HG02763 (cell line): ENCODE data around the gene LYPD5.
"Not testable (repeated sequence)": the region's sequence is repeated elsewhere in the genome, so short reads cannot be mapped to it uniquely, and the experiment has no call there.

ENCODE experiments used
- ATAC-seq: cut with Tn5 transposase; IDR thresholded peaks from one replicate; pipeline ENCODE4 v1.9.1; 2021; ENCODE audit warnings: mild to moderate bottlenecking, moderate library complexity; ENCODE audit not compliant: unreplicated experiment

Gene LYPD5

GRCh38 chr19:43779147-43779819 is 23.0 kb downstream of the LYPD5 start:
- ATAC-seq = no peak

GRCh38 chr19:43778651-43779050 is 23.6 kb downstream of the LYPD5 start:
- no peak for ATAC-seq

- no peak for ATAC-seq
Measured at GRCh38 chr19:43777163-43777695, 25.0 kb downstream of the LYPD5 start.

GRCh38 chr19:43776286-43776685 is 26.0 kb downstream of the LYPD5 start:
- no peak for ATAC-seq

- ATAC-seq = no peak
Measured at GRCh38 chr19:43775299-43775890, 26.9 kb downstream of the LYPD5 start.

GRCh38 chr19:43774940-43775258 is 27.3 kb downstream of the LYPD5 start:
- not testable (repeated sequence) for ATAC-seq

- ATAC-seq = no peak
Measured at GRCh38 chr19:43774103-43774939, 27.9 kb downstream of the LYPD5 start.

- no peak for ATAC-seq
Measured at GRCh38 chr19:43773725-43774102, 28.5 kb downstream of the LYPD5 start.

GRCh38 chr19:43769256-43769655 is 33.0 kb downstream of the LYPD5 start:
- no peak for ATAC-seq

GRCh38 chr19:43768273-43769050 is 33.8 kb downstream of the LYPD5 start:
- no peak for ATAC-seq

- ATAC-seq = no peak
Measured at GRCh38 chr19:43767818-43768217, 34.4 kb downstream of the LYPD5 start.

GRCh38 chr19:43767316-43767715 is 34.9 kb downstream of the LYPD5 start:
- ATAC-seq = no peak

- no peak for ATAC-seq
Measured at GRCh38 chr19:43766755-43767043, 35.5 kb downstream of the LYPD5 start.

- ATAC-seq = peak; percentile 56
Measured at GRCh38 chr19:43765109-43765876, 37.0 kb downstream of the LYPD5 start.

GRCh38 chr19:43764684-43765083 is 37.6 kb downstream of the LYPD5 start:
- not testable (repeated sequence) for ATAC-seq

GRCh38 chr19:43763473-43763939 is 38.7 kb downstream of the LYPD5 start:
- ATAC-seq = no peak

GRCh38 chr19:43762814-43763213 is 39.4 kb downstream of the LYPD5 start:
- ATAC-seq = no peak

- ATAC-seq = no peak
Measured at GRCh38 chr19:43760941-43761340, 41.3 kb downstream of the LYPD5 start.

- ATAC-seq = no peak
Measured at GRCh38 chr19:43759515-43759914, 42.7 kb downstream of the LYPD5 start.

- no peak for ATAC-seq
Measured at GRCh38 chr19:43755256-43755801, 46.9 kb downstream of the LYPD5 start.
